NCI-H1105 (cell line): ENCODE data around the gene CPNE8.
"Not testable (repeated sequence)": the region's sequence is repeated elsewhere in the genome, so short reads cannot be mapped to it uniquely, and the experiment has no call there.

Experiments
- DNase-seq: peaks from one replicate; lab custom pipeline; 2025; lab: John Stamatoyannopoulos, UW

CPNE8 gene

DNA sequence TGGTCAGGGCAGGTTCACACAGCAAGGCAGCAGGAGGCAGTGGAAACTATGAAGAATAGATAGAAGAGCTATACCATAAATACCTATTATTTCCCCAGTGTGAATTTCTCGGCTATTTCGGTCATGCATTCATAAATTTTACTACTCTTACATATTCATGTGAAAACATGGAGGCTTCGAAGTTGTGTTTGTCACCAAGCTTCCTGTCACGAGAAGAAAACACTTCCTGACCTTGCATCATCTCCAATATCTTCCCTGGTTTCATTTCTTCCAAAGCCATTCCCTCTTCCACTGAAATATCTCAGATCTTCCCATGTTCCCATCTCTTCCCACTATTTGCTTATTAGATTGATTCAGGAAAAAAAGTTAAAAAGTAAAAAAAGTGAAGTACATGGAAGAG, 80.4 kb downstream of the CPNE8 start:
- DNase-seq = no peak

DNA sequence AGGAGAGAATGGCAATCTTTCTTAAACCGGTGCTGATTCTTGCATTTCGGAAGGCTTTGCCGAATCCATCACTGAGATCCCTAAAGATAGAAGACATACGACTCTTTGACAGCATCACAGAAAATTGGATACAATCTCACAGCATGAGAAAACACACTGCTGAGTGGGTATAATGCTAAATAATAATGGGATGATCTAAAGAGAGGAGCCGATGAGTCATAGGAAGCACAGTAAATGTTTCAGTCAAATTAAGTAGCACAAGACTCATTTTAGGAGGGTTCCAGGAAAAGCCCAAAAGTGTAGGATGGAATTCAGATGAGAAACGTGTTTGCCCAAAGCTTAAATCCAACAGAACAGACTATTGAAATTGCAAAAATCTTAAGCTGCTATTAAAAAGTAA, 81.7 kb downstream of the CPNE8 start:
- no peak for DNase-seq

DNA sequence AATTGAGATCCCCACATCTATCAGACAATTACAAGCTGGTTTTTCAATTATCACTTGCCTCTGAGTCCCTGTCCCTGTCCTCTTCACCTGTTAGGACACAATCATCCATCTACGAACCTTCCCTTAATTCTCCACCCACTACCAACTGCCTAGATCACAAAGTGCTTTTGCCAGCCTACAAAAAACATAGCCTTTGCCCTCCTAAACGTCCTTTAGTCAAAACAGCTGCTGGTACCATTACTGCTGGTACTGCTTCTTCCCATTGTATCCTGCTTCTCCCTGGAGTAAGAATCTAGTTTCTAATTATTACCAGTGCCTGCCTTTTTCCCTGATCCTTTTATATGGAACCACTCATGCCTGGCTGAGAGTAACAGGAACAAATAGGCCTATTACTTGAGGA, 82.1 kb downstream of the CPNE8 start:
- DNase-seq = no peak

DNA sequence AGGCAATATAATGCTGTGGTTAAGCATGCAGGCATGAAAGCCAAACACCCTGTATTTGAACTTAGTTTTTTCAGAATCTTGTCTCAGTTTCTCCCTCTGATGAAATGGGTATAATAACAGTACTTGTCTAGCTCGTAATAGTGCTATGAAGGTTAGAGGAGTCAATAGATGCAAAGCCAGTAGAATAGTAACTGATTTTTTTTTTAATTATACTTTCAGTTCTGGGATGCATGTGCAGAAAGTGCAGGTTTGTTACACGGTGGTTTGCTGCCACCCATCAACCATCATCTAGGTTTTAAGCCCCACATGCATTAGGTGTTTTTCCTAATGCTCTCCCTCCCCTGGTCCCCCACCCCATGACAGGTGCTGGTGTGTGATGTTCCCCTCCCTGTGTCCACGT, 87.4 kb downstream of the CPNE8 start:
- DNase-seq = no peak

DNA sequence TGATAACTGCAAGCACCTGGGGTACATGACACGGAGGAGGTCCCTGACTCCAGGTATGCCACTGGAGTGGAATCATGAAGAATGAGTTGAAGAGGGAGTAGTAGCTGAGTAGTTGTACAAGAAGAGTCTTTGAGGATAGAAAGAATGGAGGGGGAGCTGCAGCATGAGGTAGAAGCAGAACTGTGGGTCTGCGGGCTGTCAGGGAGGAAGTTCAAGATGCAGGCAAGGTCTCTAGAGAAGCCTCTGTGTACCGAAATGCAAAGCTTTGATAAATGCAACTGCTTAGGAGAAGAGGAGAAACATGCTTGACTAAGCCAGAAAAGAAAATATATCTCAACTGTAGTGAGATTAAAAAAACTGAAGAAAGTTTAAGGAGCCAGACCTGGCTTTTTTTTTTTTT, 91.5 kb downstream of the CPNE8 start:
- no peak for DNase-seq

DNA sequence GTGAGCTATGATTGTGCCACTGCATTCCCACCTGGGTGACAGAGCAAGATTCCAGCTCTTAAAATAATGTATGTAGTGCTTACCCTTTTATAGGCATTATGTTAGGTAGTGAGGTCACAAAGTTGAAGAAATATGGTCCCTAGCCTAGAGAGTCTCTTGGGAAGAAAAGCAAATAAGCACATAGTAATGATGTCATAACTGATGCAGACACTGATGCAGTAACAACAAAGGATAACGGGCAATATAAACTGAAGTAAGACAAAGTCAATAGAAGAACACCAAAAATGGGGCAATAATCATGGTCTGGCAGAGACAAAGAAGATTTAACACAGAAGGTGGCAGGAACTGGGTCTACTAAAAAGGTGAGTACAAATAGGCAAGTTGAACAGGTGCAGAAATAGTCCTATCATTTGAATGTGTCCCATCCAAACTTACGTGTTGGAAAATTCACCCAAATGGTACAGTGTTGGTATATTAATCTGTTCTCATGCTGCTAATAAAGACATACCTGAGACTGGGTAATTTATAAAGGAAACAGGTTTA, 93.5 kb downstream of the CPNE8 start:
- DNase-seq = no peak

DNA sequence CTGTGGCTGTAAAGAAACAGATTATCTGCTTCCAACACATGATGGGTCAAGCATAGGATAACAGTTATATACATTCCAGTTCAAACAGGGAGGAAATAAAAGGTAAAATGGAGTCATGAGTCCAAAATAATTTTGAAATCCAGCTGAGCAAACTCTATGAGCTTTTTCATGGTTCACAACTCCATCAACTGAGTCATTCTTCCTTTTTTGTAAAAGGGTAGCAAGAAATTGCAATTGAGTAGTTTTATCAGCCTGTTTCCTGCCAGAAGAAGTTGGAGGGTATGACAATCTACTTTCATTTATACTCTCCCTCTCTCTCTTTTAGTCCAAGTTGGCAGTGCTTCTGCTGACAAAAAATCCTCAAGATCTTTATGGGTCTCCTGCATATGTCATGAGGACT, 95.6 kb downstream of the CPNE8 start:
- DNase-seq = no peak

DNA sequence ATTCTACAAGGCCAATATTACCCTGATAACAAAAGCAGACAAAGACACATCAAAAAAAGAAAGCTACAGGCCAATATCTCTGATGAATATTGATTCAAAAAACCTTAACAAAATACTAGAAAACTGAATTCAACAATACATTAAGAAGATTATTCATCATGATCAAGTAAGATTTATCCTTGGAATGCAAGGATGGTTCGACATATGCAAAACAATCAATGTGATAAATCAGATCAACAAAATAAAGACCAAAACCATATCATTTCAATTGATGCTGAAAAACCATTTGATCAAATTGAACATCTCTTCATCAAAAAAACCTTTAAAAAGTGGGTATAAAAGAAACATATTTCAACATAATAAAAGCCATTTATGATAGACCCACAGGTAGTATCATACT, 117.3 kb downstream of the CPNE8 start:
- no peak for DNase-seq

DNA sequence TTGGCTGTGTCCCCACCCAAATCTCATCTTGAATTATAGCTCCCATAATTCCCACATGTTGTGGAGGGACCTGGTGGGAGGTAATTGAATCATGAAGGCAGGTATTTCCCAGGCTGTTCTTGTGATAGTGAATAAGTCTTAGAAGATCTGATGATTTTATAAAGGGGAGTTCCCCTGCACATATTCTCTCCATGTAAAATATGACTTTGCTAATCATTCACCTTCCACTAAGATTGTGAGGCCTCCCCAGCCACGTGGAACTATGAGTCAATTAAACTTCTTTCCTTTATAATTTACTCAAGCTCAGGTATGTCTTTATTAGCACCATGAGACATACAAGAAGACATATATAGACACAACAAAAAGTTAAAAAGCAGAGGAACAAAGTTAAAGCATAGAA, 120.0 kb downstream of the CPNE8 start:
- DNase-seq = no peak

DNA sequence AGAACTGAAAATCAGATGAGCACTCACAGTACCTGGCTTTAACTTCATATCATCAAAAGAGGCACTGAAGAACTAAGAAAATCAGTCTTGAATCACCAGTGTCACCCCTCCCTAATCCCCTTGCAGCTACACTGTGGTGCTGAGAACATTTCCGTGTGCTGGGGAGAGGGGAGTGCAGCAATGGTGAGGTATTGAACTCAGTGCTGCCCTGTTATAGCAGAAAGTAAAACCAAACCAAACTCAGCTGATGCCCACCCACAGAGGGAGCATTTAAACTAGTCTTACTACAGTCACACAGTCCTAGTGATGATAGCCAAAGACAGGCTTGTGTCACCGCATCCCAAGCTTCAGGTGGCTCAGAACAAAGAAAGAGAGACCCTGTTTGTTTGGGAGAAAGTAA, 122.1 kb downstream of the CPNE8 start:
- no peak for DNase-seq

DNA sequence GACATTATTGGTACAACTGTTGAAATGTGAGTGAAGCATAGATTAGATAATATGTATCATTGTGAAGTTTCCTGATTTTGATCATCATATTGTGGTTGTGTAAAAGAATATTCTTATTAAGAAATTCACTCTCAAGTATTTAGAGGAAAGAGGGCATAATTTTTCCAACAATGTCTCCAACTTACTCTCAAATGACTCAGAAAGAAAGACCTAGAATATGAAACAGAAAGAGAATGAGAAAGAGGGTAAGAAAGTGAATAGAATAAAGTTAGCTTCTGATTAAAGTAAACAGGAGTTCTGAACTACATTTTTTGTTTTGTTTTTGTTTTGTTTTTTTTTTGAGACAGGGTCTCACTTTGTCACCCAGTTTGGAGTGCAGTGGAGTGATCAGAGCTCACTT, 123.0 kb downstream of the CPNE8 start:
- DNase-seq = no peak

DNA sequence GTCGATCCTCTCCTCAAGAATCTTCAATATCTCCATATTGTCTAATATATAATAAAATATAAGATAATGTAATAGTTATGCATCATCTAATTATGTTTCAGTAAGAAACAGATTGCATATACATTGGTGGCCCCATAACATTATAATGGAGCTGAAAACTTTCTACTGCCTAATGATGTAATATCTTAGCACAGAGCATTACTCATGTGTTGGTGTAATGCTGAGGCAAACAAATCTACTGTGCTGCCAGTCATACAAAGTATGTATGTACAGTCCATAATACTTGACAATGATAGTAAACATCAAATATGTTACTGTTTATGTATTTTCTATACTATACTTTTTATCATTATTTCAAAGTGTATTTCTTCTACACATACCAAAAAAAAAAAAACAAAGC, 128.7 kb downstream of the CPNE8 start:
- DNase-seq = no peak

DNA sequence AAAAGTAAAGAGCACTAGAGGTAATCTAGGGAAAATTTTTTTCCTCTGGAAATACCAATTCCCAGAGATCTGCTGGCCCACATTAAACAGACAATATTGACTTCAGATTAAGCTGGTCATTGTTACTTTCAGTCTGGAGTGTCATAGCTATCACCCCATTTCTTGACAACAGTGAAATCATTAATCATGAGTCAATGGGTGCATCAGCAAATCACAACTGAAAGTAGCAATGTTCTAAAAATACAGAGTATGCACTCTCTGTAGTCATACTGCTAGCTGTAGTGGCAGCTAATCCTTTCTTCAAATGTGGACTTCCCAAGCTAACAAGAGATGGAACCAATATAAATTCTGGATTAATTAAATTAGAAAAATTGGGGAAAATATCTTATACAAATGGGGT, 129.9 kb downstream of the CPNE8 start:
- DNase-seq = no peak

DNA sequence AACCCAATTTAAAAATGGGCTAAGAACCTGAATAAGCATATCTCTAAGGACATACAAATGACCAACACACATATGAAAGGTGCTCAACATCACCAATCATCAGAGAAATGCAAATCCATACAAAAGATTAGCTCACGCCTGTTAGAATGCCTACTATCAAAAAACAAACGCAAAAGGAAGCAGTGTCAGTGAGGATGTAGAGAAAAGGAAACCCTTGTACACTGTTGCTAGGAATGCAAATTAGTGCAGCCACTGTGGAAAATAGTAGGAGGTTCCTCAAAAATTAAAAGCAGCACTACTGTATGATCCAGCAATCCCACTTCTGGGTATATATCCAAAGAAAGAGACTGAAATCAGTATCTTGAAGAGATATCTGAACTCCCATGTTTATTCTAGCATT, 133.0 kb downstream of the CPNE8 start:
- no peak for DNase-seq

DNA sequence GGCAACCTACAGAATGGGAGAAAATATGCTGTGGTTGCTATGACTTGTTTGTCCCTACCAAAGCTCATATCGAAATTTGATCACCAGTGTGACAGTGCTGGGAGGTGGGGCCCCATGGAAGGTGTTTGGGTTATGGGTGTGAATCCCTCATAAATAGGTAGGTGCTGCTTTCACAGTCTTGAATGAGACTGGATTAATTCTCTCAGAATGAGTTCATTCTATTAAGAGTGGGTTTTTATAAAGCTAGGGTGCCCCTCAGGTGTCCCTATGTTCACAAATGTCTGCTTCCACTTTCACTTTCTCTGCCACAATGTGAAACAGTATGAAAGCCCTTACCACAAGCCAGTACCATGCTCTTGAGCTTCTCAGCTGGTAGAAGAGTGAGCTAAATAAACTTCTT, 133.5 kb downstream of the CPNE8 start:
- no peak for DNase-seq

DNA sequence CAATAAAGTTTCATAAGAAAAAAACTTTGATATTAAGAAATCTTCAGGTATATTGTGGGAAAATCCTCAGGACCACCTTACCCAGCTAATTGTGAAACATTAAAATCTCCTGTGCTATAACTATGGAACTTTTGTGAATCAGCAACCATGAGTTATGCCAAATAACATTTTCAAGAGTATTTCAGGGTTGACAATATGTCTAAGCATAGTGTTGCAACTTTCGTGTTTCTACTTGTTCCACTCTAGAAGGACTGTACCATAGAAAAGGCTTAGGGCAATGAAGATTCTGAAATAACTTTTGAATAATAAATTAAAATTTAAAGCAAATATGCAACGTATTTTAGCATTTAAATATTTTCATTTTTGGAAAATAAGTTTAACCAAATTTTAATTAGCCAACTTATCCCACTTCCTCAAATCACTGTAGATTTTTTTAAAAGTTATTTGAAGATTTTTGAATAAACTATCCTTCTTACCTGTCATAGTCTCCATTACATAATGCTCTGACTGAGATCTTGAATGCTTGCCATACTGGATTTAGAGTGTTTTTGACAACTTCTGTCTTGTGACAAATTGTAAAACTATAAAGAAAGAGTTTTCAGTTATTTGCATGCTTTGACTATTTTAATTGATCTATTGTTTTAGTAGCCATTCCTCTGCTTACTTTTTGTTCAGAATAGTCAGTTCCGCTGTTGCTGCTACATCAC, 143.6 kb downstream of the CPNE8 start:
- DNase-seq = no peak

DNA sequence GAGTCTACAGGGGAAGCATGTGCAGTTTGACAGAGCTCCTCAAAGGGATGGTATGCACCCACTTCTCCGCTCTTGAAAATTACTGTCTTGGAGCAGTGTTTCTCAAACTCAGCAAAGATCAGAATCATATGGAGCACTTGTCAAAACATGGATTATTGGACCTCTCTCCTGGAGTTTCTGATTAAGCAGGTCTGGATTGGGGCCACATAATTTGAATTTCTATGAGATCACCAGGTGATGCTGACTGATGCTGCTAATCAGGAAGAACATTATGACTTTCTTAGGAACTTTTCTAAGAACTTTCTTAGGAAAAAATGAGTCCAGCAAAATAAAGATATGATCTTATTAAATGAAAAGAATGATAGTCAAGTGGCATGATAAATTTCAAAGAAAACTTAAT, 144.3 kb downstream of the CPNE8 start:
- DNase-seq = no peak

DNA sequence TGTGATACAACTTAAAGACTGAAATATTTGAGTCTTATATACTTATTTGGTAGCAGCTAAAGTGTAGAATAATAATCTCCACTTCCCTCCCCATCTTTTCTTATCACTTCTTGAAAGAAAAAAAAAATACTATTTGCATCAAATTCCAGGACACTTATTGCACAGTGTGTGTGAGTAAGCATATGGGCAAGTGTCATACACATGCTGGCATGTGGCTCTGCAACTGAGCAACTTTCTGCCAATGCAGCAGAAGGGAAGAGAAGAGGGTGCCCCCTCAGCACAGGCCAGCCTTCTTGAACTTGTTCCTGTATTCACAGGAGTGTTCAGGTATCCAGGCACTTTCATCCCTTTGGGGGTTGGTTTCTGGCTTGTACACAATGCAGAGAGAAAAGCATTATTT, 145.8 kb downstream of the CPNE8 start:
- DNase-seq = no peak

DNA sequence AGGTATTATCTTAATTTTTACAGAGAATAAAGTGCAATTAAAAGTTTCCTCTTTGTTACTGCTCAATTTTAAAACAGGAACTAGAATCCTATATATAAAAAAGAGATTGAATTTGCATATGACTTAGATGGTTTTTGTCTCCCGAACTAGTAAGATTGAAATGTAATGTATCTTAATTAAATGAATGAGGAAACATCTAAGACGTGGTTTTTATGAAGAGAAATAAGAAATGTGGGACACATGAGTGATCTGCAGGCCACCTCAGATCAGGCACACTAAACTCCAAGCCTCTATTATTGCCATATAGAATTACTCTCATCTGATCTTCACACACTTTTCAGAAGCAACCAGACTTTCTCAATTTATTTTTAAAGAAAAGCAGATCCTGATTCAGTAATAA, 158.6 kb downstream of the CPNE8 start:
- no peak for DNase-seq

DNA sequence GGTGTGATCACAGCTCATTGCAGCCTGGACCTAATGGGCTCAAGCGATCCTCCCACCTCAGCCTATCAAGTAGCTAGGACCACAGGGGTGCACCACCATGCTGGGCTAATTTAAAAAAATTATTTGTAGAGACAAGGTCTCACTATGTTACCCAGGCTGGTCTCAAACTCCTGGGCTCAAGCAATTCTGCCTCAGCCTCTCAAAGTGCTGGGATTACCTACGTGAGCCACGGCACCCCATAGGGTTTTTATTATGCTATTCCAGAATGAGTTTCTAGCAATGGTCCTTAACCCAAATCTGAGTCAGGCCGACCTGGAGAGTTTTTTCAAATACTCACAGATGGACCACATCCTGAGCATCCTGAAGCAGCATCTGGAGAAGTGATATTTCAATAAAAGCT, 159.8 kb downstream of the CPNE8 start:
- DNase-seq = no peak

DNA sequence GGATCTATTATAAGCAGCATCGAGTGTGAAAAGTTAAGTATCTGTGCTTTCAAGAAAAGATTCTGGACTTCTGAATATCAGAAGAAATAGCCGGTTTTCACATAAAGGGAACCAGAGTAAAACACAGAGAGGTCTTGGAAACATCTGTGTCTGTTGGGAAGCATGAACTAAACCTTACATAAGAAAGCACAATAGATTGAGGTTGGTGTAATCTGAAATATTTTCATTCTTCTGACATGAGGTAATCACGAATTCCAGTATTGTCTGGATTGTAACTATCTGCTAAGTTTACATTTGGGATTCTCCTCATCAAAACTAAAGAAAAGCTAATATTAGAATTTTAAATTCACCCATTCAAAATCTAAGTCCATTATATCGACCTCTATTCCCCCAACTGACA, 161.3 kb downstream of the CPNE8 start:
- no peak for DNase-seq

DNA sequence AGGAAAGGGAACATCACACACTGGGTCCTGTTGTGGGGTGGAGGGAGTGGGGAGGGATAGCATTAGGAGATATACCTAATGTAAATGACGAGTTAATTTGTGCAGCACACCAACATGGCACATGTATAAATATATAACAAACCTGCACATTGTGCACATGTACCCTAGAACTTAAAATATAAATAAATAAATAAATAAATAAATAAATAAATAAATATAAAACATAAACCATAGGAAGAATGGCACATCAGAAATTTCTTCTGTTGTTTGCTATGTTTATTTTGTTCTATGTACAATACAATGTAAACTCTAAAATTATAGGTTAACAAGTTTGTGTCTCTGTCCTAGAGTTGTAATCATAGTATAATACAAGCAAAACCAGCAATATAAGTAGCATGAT, 162.9 kb downstream of the CPNE8 start:
- not testable (repeated sequence) for DNase-seq

DNA sequence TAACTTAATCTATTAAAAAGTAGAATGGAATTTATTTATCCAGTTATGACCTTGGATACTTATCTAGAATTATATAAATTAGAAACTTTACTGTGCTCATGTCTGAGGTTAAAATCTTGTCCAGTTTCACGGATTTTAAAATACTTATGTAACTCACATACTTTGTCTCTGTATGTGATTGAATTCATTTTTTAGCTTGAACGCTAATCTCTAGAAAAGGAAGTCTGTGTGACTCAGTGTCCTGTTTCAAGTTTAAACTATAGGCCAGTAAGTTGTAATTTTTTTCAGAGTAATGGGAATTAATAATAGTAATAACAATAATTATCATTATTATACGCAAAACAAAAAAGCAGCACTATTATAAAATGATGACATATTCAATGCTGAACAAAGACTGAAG, 168.6 kb downstream of the CPNE8 start:
- no peak for DNase-seq

DNA sequence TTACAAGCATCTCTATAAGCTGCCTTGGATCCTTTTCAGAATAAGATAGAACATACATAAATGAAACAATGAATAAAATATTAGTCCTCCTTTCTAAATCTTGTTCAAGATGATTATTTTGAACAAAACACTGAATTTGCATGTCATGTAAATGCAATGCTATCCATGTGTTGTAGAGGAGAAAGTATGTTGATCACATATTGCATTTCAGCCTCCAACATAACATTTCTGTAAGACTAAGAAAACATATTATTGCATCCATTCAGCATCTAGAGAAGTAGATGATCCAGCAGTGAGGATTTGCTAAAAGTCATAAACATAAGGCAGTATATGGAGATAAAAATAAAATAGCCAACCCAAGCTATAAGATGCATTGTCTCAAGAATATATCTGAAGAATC, 172.6 kb downstream of the CPNE8 start:
- no peak for DNase-seq

DNA sequence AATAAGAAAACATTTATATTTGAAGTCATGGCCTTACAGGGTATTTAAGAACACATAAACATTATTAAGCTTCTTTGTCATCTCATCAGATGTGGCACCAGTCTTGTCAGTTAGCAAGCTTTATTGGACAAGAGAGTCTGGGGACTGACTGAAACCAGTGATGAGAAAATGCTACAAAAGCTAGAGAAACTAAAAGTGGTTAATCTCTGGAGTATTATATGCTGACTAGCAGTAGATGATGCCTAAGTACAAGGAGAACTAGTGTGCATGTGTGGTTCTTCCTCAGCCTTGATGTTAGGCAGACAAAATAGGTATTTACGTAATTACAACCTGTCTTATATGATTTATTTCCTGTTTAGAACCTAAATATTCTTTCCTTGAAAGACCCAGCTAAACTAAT, 176.5 kb downstream of the CPNE8 start:
- DNase-seq = no peak
